GM20431 (cell line): ENCODE results near the gene INPP5A.

ENCODE experiments used
- in situ Hi-C: fragments of 300-500 bp; cut with MseI, MboI; formaldehyde crosslinking; loops from one replicate; pipeline ENCODE4 v1.15.0; 2020; ENCODE audit warnings: low sequenced_read_pairs; ENCODE audit not compliant: unreplicated experiment

Gene INPP5A

DNA sequence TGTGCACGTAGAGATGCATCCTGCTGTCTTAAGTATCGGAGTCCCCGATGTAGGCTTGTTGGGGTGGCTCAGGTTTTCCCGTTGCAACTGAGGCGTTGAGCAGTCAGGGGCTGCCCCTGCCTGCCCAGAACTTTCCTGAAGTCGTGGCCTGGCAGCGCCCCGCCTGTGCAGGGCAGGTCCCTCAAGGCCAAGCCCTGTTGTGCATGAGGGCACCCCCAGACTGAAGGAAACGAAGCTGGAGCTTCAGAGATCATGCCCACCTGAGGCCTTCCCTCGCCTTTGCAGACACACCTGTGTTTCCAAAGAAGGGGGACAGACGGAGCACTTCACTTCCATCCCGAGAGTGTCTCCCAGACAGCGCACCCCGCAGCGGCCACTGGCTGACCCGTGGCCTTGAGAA, 127.3 kb downstream of the INPP5A start:
- in situ Hi-C loops = loop anchor here (25.0 kb wide), 1 partner anchor 453 kb away; no protein-coding TSS in a partner anchor

DNA sequence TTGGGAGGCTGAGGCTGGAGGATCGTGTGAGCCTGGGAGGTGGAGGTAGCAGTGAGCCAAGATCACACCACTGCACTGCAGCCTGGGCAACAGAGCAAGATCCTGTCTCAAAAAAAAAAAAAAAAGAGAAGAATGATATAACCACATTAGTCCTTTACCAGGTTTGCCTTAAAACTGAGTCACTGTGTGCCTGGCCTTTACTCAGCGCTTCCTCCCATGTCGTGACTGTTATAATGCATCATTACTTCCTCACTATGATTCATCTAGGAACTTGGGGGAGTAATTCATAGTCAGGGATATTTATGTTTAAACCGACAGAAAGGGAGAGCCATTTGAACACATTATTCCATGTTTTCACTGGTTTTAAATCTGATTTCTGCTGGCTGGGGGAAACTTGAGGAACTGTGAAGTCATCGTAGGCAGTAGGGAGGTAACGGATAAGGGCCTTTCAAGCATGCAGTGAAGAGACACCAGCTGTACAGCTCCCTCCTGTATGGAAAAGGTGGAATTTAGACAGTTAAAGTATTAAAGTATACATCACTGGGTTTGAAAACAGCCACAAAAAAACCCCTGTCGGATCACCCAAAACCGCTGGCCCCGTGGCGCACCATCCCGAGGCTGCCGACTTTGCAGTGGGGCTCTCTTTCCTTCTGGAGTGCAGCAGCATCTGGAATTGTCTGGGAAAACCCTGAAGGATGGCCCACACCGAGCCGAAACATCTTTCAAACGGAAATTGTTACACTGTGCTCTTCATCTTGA, 128.5 kb downstream of the INPP5A start:
- in situ Hi-C loops = loop anchor here (25.0 kb wide), 1 partner anchor 454 kb away; no protein-coding TSS in a partner anchor

DNA sequence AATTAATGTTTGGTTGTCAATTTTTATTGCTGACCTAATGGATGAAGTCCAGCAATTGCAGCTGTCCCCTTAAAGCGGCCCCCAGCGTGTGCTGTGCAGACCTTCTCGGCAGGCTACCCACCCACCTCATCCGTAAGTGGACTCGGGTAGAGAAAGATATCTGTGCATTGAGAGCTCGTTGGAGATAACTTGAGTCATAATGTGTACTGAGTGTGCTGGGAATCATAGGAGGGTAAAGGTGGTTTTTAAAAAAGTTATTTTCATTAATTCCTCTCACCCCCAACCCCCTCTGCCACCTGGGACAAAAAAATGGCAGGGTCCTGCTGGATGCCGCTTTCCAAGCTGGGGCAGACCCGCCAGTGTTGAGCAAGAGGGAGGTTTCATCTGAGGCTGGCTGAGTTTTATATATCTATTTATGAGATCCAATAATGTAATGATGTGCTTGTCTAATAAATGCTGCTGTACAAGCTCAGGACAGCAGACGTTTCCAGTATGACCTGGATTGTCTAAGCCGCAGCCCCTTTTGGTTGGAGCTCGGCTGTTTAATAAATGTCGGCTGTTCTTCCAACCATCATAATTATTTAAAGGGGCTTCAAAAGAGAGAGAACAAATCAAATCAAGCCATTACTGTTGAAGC, 129.2 kb downstream of the INPP5A start:
- in situ Hi-C loops = loop anchor here (25.0 kb wide), 1 partner anchor 455 kb away; no protein-coding TSS in a partner anchor

DNA sequence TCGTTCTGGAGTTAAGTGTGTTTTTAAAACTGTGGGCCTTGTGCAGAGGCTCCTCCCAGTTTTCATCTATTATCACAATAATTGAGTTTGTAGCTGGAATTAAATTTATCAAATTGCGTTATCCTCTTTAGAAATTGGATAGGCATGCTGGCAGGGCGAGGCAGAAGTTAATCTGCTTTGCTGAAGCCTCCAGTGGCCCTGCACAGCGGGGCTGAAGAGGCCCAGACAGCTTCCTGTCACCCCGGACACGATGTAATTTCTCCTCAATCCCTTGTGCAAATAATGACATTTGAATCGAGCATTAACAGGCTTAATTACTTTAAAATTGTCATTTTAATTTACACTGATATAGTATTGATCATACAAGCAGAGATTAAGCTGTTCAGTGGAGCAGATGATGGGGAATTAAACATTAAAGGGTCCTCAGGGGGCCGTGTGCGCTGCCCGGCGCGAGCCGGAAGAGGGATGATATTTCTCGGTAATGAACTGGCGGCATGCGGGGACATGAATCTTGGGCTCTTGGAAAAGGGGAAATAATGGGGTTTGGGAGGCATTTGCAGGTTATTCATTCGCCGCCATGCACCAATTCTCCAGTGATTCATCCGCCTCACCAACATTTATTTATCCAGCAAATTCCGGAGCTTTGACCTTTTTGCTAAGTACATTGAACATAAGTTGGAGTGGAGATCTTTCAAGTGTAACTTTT, 129.9 kb downstream of the INPP5A start:
- in situ Hi-C loops = loop anchor here (25.0 kb wide), 1 partner anchor 455 kb away; no protein-coding TSS in a partner anchor

DNA sequence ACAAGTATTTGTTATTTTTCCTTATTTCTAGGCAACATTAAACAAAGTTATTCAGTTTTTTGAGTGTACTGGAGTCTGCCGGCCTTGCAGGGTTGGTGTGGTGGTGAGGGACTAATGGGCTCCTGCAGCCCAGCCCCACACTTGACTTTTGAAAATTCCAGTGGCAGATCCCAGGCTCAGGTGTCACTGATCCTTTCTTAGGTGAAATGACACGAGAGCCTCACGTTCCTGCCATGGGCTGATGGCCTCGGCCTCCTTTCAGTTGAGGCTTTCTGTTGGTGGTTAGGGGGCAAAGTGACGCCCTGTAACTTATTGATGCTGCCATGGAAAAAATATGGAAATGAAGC, 130.4 kb downstream of the INPP5A start:
- in situ Hi-C loops = loop anchor here (25.0 kb wide), 1 partner anchor 456 kb away; no protein-coding TSS in a partner anchor

DNA sequence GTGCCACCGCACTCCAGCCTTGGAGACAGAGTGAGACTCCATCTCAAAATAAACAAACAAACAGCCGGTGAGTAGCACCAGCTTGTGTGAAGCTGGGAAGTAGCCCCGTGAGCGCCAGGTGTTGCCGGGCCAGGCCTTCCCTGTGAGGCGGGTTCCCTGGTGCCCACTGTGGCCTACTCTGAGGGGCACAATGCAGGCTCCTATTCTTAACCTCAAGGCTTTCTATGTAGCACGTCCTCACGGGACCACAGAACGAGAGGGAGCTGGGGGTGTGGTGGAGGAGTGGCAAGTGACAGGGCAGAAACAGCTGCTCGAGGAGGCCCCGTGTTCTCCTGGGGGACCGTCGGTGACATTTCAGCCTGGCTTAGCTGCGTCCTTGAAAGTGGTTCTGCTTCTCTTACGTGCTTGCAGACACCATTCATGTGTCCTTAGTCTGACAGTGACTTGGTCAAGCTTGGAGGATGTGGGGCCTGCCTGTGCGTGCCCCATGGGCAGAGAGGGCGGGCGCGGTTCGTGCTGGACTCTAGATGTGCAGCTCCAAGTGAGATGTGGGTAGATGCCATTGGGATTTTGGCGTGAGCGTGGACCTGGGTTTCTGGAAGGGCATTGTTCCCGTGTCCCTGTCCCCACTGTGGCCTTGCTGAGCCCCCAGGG, 131.7 kb downstream of the INPP5A start:
- in situ Hi-C loops = loop anchor here (25.0 kb wide), 1 partner anchor 457 kb away; no protein-coding TSS in a partner anchor

DNA sequence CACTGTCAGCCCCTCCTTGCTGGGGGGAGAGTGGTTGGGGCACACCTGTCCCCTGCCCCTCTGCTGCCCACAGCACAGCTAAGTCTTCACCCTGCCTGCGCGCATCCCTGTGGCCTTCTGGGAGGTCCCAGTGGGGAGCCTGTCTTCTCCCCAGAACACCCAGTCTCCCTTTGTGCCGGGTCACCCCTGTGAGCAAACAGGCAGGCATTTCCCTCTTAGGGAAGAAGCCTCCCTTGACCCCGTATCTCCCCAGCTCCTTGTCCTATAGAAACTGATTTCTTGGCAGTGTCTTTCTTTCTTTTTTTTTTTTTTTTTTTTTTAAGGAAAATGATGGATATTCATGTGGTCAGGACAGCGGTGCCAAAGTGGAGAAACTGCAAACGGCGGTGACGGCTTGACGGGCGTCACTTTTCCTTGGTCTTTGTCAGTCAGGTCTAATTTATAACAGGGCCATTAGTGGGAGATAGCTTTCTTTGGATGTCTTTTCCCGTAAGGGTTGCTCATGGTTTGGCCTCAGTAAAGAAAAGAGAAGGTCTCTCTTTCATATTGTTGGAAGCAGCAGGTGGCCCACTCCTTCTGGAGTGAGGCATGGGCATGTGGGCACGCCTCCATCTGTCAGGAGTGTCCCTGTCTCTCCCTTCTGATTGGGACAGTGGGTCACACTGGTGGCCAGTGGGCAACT, 133.1 kb downstream of the INPP5A start:
- in situ Hi-C loops = loop anchor here (25.0 kb wide), 1 partner anchor 458 kb away; no protein-coding TSS in a partner anchor

DNA sequence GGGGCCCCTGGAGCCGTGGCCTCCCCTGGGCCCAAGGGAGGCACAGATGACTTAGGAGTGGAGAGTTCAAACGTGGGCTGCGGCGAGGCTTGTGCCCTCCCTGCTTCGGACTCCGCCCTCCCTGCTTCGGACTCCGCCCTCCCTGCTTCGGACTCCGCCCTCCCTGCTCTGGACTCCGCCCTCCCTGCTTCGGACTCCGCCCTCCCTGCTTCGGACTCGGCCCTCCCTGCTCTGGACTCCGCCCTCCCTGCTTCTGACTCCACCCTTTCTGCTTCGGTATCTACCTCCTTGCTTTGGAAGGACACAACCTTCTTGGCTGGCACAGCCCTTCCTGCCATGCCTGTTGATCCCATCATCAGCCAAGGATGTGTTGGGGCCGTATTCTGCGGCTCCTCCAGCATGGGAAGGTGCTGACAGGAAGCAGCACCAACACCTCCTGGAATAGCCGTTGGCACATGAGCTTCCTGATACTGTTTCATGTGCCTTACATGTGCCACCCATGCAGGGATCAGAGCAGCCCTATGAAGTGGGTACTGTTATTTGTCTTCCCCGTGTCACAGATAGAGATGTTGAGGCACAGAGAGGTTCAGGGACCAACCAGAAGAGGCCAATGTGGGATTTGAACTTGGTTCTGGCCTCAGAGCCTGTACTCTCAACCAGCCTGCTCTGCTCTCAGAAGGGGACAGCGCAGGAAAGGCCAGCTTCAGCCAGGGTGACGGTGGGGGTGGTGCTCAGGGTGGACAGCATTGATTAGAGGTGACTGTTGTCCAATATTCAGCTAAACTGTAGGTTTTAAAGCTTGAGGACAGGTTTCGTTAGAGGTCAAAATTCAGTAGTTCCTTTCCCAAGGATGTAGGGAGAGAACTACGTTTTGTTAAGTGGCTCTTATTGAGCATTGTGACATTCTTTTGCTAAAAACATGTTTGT, 133.9 kb downstream of the INPP5A start:
- in situ Hi-C loops = loop anchor here (25.0 kb wide), 1 partner anchor 459 kb away; no protein-coding TSS in a partner anchor

DNA sequence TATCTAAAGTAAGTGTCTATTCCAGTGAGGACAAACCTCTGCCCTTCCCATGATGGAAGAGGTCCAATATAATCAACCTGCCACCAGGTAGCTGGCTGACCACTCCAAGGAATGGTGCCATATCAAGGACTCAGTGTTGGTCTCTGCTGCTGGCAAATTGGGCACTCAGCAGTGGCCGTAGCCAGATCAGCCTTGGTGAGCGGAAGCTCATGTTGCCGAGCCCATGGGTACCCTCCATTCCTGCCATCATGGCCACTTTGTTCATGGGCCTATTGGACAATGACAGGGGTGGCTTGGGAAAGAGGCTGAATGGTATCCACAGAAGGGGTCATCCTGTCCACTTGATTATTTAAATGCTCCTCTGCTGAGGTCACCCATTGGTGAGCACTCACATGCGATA, 136.2 kb downstream of the INPP5A start:
- in situ Hi-C loops = loop anchor here (25.0 kb wide), 1 partner anchor 461 kb away; no protein-coding TSS in a partner anchor

DNA sequence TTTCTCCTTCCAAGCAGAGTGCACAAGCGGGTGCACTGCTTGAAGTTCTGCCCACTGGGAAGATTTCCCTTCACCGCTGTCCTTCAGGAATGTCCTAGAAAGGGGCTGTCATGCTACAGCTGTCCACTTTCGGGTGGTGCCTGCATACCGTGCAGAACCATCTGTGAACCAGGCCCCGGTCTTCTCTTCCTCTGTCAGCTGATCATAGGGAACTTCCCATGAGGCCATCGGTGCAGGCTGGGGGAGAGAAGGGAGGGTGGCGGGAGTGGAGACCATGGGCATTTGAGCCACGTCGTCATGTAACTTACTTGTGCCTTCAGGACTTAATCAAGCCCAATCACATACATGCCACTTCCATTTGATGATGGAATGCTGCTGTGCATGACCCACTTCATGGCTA, 136.7 kb downstream of the INPP5A start:
- in situ Hi-C loops = loop anchor here (25.0 kb wide), 1 partner anchor 462 kb away; no protein-coding TSS in a partner anchor

DNA sequence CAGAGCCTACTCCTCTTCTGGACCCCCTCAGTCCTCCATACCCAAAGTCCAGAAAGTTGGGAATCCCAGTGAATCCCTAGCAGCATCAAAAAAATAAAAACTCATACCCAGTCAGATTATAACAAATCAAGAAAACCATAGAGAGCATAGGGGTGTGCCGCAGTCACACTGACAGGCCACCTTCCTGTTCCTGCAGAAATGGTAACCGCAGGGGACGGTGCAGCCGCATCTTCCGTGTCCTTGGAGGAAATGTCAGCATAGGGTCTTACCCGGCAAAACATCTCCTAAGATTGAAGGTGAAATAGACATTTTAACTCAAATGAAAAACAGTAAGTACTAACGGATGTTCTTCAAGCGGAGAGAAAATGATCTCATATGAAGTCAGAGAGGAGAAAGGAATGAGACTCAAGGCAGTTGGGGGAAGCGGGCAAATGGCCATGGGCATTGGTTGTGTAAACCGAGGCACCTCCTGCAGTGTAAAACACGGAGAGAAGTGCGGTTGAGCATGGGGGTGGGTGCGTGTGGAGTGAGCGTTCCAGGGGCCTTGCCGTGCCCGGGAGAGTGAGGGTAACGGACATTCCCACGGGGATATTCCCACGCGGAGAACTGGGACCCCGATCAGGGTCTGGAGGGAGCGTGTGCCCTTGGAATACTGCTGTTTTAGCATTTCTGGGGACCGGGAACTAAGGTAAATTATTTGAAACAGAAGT, 137.6 kb downstream of the INPP5A start:
- in situ Hi-C loops = no loop called here

DNA sequence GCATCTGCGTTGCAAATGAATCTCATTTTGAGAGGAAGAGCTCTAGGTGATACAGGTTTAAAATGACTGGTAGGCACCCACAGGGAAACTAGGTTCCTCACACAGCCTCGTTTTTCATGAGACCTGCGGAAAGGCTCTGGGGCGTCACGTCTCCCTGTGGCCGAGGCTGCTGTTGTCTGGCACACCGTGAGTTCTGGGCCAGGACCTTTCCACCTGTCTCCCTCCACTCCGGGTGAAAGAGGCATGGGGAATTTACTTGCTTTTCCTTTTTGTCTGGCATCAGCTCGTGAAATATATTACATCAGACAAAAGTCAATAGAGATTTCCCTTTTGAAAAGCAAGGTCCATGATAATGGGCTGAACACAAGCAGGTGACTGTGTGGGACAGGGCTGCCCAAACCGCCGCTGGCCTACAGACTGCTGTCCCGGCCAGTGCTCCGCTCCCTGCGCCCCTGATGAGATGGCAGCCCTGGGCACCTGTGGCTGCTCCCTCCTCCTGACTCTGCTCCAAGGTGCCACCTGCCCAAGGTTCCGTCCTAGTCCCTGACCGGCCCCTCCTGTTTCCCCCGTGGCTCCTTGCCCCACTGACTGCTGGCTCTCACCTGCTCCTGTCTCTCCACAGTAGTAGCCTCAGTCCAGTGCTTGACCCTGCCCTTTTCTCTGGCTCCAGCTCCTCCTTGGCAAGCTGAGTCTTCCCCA, 138.8 kb downstream of the INPP5A start:
- in situ Hi-C loops = no loop called here

DNA sequence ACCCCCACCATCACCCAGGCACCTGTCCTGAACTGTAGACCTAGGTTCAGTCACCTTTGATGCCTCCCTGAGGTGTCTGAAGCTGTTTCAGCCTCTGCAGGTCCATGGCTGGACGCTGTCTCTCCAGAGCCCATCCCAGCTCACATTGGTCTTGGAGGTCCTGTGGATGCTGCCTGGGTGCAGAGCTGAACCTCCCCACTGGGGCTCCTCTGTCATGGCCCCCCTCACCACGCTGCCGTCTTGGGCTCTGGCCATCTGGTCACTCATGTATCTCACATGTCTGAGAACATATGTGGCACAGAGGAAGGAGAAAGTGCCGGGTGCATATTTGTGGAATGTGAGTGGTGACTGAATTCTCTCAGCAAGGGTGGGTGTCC, 139.5 kb downstream of the INPP5A start:
- in situ Hi-C loops = no loop called here

DNA sequence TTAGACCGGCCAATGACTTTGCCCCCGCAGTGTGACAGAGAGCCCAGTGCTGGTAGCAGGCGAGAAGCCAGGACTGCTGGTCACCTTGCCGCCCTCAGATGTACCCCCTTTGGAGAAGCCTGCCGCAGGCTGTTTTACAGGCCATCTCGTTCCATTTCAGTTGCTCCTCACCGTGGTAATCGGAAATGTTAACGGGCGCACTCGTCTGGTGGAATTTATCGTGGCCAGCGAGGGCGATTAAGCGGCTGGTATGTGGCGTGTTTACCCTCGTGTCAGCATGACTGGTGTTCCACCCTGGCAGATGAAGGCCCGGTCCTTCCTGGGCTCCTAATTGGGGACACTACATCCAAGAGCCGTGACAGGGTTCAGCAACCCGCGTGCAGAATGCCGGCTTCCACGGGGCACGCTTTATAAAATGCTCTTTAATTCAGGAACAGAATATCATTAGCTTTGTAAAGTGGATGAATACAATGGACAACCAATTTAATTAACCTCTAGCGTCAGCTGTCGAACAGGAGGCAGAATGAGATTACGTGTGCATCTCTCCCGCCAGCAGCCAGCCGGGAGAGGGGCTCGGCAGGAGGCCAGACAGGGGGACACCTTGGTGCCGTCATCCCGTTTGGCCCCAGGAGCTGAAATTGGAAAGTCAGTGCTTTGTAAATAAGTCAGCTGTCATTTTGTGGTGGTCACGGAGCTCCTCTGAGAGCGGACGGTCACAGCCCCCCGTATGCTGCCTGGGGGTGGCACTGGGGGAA, 140.1 kb downstream of the INPP5A start:
- in situ Hi-C loops = no loop called here

DNA sequence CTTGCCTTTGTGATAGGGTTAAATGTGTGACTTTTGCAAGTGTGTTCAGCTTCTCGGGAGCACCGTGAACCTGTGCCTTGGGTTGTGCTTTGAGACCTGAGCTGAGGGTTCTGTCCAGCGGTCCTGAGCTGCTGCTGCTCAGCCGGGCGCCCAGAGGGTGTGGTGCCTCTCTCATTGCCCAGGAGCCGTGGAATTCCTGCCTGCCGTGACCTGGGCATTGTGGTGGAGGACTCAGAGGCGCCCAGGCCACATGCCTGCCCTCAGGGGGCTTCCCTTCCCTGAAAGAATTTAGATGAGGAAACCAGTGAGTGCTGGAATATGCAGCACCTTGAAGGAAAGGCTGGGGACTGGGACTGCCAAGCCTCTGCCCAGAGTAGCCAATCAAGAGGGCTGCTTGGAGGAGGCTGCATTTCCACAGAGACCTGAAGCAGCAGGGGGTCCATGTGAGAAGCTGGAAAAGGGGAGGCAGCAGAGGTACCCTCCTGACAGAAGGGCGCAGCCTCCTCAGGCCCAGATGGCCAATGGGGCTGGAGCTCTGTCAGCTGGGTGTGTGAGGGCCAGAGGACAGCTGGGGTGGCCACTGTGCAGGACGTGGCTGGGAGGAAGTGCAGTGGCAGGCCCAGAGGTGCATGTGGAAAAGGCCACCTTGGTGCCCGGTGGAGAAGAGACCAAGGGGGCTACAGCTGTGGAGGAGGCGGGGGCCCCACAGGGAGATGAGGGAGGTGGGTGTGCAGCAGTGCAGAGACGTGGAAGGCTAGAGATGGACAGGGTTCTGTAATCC, 141.0 kb downstream of the INPP5A start:
- in situ Hi-C loops = no loop called here

DNA sequence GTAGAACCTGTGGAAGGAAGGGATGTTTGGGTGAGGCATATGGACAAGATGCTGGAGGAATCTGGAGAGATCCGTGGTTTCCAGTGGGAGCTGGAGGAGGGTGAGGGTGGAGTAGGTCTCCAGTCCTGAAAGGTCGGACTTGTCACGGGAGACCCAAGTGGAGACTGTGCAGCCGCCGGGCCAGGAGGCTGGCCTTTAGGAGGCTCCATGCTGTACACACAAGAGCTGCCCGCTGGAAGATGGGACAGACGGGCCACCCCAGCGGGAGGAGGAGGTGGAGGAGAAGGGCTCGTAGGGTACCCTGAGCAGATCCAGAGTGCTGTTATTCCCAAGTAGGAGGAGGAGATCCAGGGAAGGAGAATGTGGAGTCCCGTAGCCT, 141.6 kb downstream of the INPP5A start:
- in situ Hi-C loops = no loop called here
